ENCODE results near the gene INPP5F. TPM values are rescaled to one million over a fixed set of nuclear protein-coding genes. Genes with fewer than 3 reads are reported as not detected.

INPP5F gene
- total and polyA plus RNA-seq, 2 donors (not counting 1 experiment from before 2014, with no cell fraction given) = 15.0 to 23.3 TPM

DNA sequence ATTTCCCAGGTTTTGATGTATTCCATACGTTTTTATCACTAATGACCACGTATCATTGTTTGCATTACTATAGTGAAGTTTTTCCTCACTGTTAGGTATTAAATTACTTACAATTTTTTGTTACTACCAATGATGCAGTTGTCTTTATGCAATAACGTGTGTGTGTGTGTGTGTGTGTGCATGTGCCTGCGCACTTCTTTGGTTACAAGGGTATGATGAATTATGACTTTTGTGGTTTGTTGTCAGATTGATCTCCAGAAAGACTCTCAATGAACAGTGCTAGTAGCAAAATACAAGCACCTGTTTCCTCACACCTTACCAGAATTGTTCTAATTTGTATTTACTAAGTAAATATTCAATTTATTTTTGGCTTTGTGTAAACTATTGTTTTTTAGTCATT lies 95.3 kb downstream of the INPP5F start:
- Histone ChIP-seq H3K4me3 (replicated peaks in 1 of 4; ENCODE audit: control extremely low read depth in 1 of 4, insufficient read depth in 1 of 4, low read depth in 3 of 4, low read length in 4 of 4) (no peak overlapping the region), H3K4me1 (ENCODE audit: control insufficient read depth, extremely low read depth, insufficient read depth, low read length) (no peaks in the 10 kb centered on the region), H2AFZ (ENCODE audit: low read length) (no peak overlapping the region), H3K9ac (ENCODE audit: insufficient read depth, low read length) (no peak overlapping the region), H3K9me3 (ENCODE audit: control insufficient read depth, insufficient read depth, low read depth, low read length) (no peaks in the 10 kb centered on the region), H3K4me2 (ENCODE audit: extremely low read depth, insufficient read depth, low read length) (no peak overlapping the region), H3K79me2 (ENCODE audit: control insufficient read depth, insufficient read depth, low read length) (no peaks in the 10 kb centered on the region), H3K36me3 (ENCODE audit: control insufficient read depth, insufficient read depth, low read length) (peaks cover 2% of the 10 kb centered on the region), H3K27ac (ENCODE audit: insufficient read depth, low read length) (no peak overlapping the region), H4K20me1 (ENCODE audit: control insufficient read depth, extremely low read depth, insufficient read depth, low read length) (no peaks in the 10 kb centered on the region), H3K27me3 (ENCODE audit: control insufficient read depth, insufficient read depth, low read length) (no peaks in the 10 kb centered on the region)
- peak in 1 of 2 donors; percentile 8 for DNase-seq (ENCODE audit: low read depth in 2 of 2)
- TF ChIP-seq, protein P1, sequence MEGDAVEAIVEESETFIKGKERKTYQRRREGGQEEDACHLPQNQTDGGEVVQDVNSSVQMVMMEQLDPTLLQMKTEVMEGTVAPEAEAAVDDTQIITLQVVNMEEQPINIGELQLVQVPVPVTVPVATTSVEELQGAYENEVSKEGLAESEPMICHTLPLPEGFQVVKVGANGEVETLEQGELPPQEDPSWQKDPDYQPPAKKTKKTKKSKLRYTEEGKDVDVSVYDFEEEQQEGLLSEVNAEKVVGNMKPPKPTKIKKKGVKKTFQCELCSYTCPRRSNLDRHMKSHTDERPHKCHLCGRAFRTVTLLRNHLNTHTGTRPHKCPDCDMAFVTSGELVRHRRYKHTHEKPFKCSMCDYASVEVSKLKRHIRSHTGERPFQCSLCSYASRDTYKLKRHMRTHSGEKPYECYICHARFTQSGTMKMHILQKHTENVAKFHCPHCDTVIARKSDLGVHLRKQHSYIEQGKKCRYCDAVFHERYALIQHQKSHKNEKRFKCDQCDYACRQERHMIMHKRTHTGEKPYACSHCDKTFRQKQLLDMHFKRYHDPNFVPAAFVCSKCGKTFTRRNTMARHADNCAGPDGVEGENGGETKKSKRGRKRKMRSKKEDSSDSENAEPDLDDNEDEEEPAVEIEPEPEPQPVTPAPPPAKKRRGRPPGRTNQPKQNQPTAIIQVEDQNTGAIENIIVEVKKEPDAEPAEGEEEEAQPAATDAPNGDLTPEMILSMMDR (conservative IDR thresholded peaks at IDR 0.05 in 1 of 2, IDR thresholded peaks at IDR 0.05 in 1 of 2; ENCODE audit: low read depth in 1 of 2, low read length in 2 of 2) = no peak
- TF ChIP-seq EZH2 (IDR thresholded peaks at IDR 0.05; ENCODE audit: low read length, missing control alignments) = no peak

DNA sequence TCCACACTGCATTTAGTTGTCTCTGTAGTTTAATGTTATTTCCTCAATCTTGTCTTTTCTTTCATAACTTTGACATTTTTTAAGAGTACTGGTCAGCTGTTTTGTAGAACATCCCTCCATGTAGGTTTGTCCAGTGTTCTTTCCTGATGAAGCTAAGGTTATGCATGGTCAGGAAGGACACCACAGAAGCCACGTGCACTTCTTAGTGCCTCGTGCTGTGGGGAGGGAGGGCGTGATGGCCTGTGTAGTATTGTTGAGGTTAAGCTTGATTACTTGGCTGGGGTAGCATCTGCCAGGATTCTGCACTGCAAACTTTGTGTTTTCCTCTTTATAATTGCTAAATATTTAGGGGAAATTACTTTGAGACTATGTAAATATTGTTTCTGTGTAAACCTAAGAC lies 98.4 kb downstream of the INPP5F start:
- H3K36me3 ChIP-seq (ENCODE audit: control insufficient read depth, insufficient read depth, low read length) = peaks cover 2% of the 10 kb centered on the region
- no peak overlapping the region for H3K4me2 ChIP-seq (ENCODE audit: extremely low read depth, insufficient read depth, low read length)
- no peaks in the 10 kb centered on the region for H3K9me3 ChIP-seq (ENCODE audit: control insufficient read depth, insufficient read depth, low read depth, low read length)
- no peak overlapping the region for H3K4me3 ChIP-seq (replicated peaks in 1 of 4; ENCODE audit: control extremely low read depth in 1 of 4, insufficient read depth in 1 of 4, low read depth in 3 of 4, low read length in 4 of 4)
- no peak for DNase-seq (ENCODE audit: low read depth in 2 of 2)
- no peaks in the 10 kb centered on the region for H4K20me1 ChIP-seq (ENCODE audit: control insufficient read depth, extremely low read depth, insufficient read depth, low read length)
- H3K79me2 ChIP-seq (ENCODE audit: control insufficient read depth, insufficient read depth, low read length) = no peaks in the 10 kb centered on the region
- H2AFZ ChIP-seq (ENCODE audit: low read length) = no peak overlapping the region
- H3K4me1 ChIP-seq (ENCODE audit: control insufficient read depth, extremely low read depth, insufficient read depth, low read length) = no peaks in the 10 kb centered on the region
- H3K27ac ChIP-seq (ENCODE audit: insufficient read depth, low read length) = no peak overlapping the region
- TF ChIP-seq, protein P1 (conservative IDR thresholded peaks at IDR 0.05 in 1 of 2, IDR thresholded peaks at IDR 0.05 in 1 of 2; ENCODE audit: low read depth in 1 of 2, low read length in 2 of 2) = no peak
- TF ChIP-seq EZH2 (IDR thresholded peaks at IDR 0.05; ENCODE audit: low read length, missing control alignments) = no peak
- H3K27me3 ChIP-seq (ENCODE audit: control insufficient read depth, insufficient read depth, low read length) = no peaks in the 10 kb centered on the region
- no peak overlapping the region for H3K9ac ChIP-seq (ENCODE audit: insufficient read depth, low read length)

DNA sequence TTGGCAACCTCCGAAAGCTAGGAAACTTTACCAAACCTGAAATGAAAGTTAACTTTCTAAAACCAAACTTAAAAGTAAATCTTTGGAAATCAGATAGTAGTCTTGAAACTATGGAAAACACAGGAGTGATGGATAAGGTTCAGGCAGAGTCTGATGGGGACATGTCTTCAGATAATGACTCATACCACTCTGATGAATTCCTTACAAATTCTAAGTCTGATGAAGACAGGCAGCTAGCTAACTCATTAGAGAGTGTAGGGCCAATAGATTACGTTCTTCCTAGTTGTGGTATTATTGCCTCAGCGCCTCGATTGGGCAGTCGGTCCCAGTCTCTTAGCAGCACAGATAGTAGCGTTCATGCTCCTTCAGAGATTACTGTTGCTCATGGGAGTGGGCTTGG lies 100.9 kb downstream of the INPP5F start:
- Histone ChIP-seq H3K4me1 (ENCODE audit: control insufficient read depth, extremely low read depth, insufficient read depth, low read length) (no peaks in the 10 kb centered on the region), H3K9me3 (ENCODE audit: control insufficient read depth, insufficient read depth, low read depth, low read length) (no peaks in the 10 kb centered on the region), H3K4me3 (replicated peaks in 1 of 4; ENCODE audit: control extremely low read depth in 1 of 4, insufficient read depth in 1 of 4, low read depth in 3 of 4, low read length in 4 of 4) (no peak overlapping the region), H2AFZ (ENCODE audit: low read length) (no peak overlapping the region), H3K36me3 (ENCODE audit: control insufficient read depth, insufficient read depth, low read length) (peaks cover 4% of the 10 kb centered on the region), H3K27me3 (ENCODE audit: control insufficient read depth, insufficient read depth, low read length) (no peaks in the 10 kb centered on the region), H3K4me2 (ENCODE audit: extremely low read depth, insufficient read depth, low read length) (no peak overlapping the region), H3K79me2 (ENCODE audit: control insufficient read depth, insufficient read depth, low read length) (no peaks in the 10 kb centered on the region), H4K20me1 (ENCODE audit: control insufficient read depth, extremely low read depth, insufficient read depth, low read length) (no peaks in the 10 kb centered on the region), H3K27ac (ENCODE audit: insufficient read depth, low read length) (no peak overlapping the region), H3K9ac (ENCODE audit: insufficient read depth, low read length) (no peak overlapping the region)
- DNase-seq (ENCODE audit: low read depth in 2 of 2) = no peak
- TF ChIP-seq, protein P1 (conservative IDR thresholded peaks at IDR 0.05 in 1 of 2, IDR thresholded peaks at IDR 0.05 in 1 of 2; ENCODE audit: low read depth in 1 of 2, low read length in 2 of 2) = no peak
- TF ChIP-seq EZH2 (IDR thresholded peaks at IDR 0.05; ENCODE audit: low read length, missing control alignments) = no peak
